Measurements from ENCODE around the gene COL20A1.
"Not testable (repeated sequence)": the region's sequence is repeated elsewhere in the genome, so short reads cannot be mapped to it uniquely, and the experiment has no call there.

COL20A1 gene

GRCh38 chr20:63291811-63292210 lies 1.2 kb upstream of the COL20A1 start:
- no peak for DNase-seq

GRCh38 chr20:63292292-63292701 lies 689 bp upstream of the COL20A1 start:
- no peak for DNase-seq

GRCh38 chr20:63293456-63293855 lies 470 bp downstream of the COL20A1 start:
- DNase-seq, result no peak

- no peak for DNase-seq
Observed at GRCh38 chr20:63293871-63294535, 1.0 kb downstream of the COL20A1 start.

- no peak for DNase-seq
Observed at GRCh38 chr20:63294536-63294900, 1.5 kb downstream of the COL20A1 start.

- no peak for DNase-seq
Observed at GRCh38 chr20:63295018-63295417, 2.0 kb downstream of the COL20A1 start.

GRCh38 chr20:63295422-63295821 lies 2.4 kb downstream of the COL20A1 start:
- no peak for DNase-seq

- no peak for DNase-seq
Observed at GRCh38 chr20:63295846-63296245, 2.9 kb downstream of the COL20A1 start.

- no peak for DNase-seq
Observed at GRCh38 chr20:63296531-63297299, 3.7 kb downstream of the COL20A1 start.

- DNase-seq, result no peak
Observed at GRCh38 chr20:63297371-63297781, 4.4 kb downstream of the COL20A1 start.

- DNase-seq, result no peak
Observed at GRCh38 chr20:63297796-63298572, 5.0 kb downstream of the COL20A1 start.

- DNase-seq, result no peak
Observed at GRCh38 chr20:63298731-63299312, 5.8 kb downstream of the COL20A1 start.

- DNase-seq, result no peak
Observed at GRCh38 chr20:63301671-63302070, 8.7 kb downstream of the COL20A1 start.

GRCh38 chr20:63303095-63303666 lies 10.2 kb downstream of the COL20A1 start:
- no peak for DNase-seq

- DNase-seq, result no peak
Observed at GRCh38 chr20:63305393-63305792, 12.4 kb downstream of the COL20A1 start.

- DNase-seq, result not testable (repeated sequence)
Observed at GRCh38 chr20:63305933-63306672, 13.1 kb downstream of the COL20A1 start.

GRCh38 chr20:63306673-63307537 lies 13.9 kb downstream of the COL20A1 start:
- DNase-seq, result no peak

- DNase-seq, result no peak
Observed at GRCh38 chr20:63307538-63308217, 14.7 kb downstream of the COL20A1 start.

GRCh38 chr20:63308218-63308911 lies 15.4 kb downstream of the COL20A1 start:
- DNase-seq, result no peak

All from suppressor macrophage treated with lipopolysaccharide for 4 hours (primary cell).